Urinary bladder (tissue), 4 donors: ENCODE measurements around the gene CTDSPL2. TPM values are rescaled to one million over a fixed set of nuclear protein-coding genes. Genes with fewer than 3 reads are reported as not detected.
"Not testable (repeated sequence)": the region's sequence is repeated elsewhere in the genome, so short reads cannot be mapped to it uniquely, and the experiment has no call there.

Experiments used
- DNase-seq: peaks from one replicate; pipeline ENCODE4 v3.0.0-alpha.2; 2015; ENCODE audit errors: extremely low spot score
- H3K27ac ChIP-seq: one replicate; pipeline ENCODE4 v1.5.1; 2013; ENCODE audit warnings: low read depth, mild to moderate bottlenecking, moderate library complexity
- H3K36me3 ChIP-seq: one replicate; pipeline ENCODE4 v1.6.1; 2013; ENCODE audit warnings: mild to moderate bottlenecking, moderate library complexity; ENCODE audit not compliant: insufficient read depth
- H3K4me1 ChIP-seq: one replicate; pipeline ENCODE4 v1.6.1; 2013; ENCODE audit warnings: mild to moderate bottlenecking, moderate library complexity; ENCODE audit not compliant: insufficient read depth
- H3K4me3 ChIP-seq: one replicate; pipeline ENCODE4 v1.5.1; 2013; ENCODE audit warnings: low read depth, low read length
- WGBS: extraction: QIAGEN DNeasy Blood & Tissue Kit; methylation state at CpG from one replicate; pipeline ENCODE4 v1.1.7; 2013; 5-methylcytosine and 5-hydroxymethylcytosine counted together
- polyA plus RNA-seq: library from polyadenylated mRNA; stranded (reverse); fragments of 200-250 nt; gene quantifications from one replicate; pipeline ENCODE4 v1.2.3, GENCODE V29; 2013
- total RNA-seq: library from RNA; depleted of rRNA; stranded (reverse); fragments of >200 nt; gene quantifications from one replicate; pipeline ENCODE4 v1.2.3, GENCODE V29; 2014
- donor health status: healthy with polysubstance abuse.
- donor health status: healthy.

The CTDSPL2 gene
- total and polyA plus RNA-seq, 2 donors: 16.7 to 143 TPM

GRCh38 chr15:44500555-44500954 is 73.1 kb downstream of the CTDSPL2 start:
- WGBS: 82% methylated on average over 3 of the region's 3 CpGs
- DNase-seq: no peak
- peaks cover 2% of the 10 kb centered on the region for H3K36me3 ChIP-seq

GRCh38 chr15:44501768-44502366 is 74.4 kb downstream of the CTDSPL2 start:
- no peak overlapping the region for H3K27ac ChIP-seq
- no peak for DNase-seq
- WGBS: 80% methylated on average over 3 of the region's 3 CpGs
- H3K4me1 ChIP-seq: no peaks in the 10 kb centered on the region
- H3K4me3 ChIP-seq: no peak overlapping the region
- H3K36me3 ChIP-seq: peaks cover 2% of the 10 kb centered on the region

More at GRCh38 chr15:44500555-44500954, 73.1 kb downstream of the CTDSPL2 start:
- Histone ChIP-seq H3K4me1 (no peaks in the 10 kb centered on the region), H3K27ac (no peak overlapping the region), H3K4me3 (no peak overlapping the region)

GRCh38 chr15:44516436-44516835 is 89.0 kb downstream of the CTDSPL2 start:
- H3K27ac ChIP-seq: no peak overlapping the region
- H3K4me1 ChIP-seq: no peaks in the 10 kb centered on the region
- no peak for DNase-seq
- H3K36me3 ChIP-seq: no peaks in the 10 kb centered on the region
- no peak overlapping the region for H3K4me3 ChIP-seq

GRCh38 chr15:44519537-44519936 is 92.1 kb downstream of the CTDSPL2 start:
- Histone ChIP-seq H3K4me3 (no peak overlapping the region), H3K4me1 (no peaks in the 10 kb centered on the region), H3K36me3 (peaks cover 3% of the 10 kb centered on the region), H3K27ac (no peak overlapping the region)
- DNase-seq: no peak
- 91% methylated on average over 6 of the region's 6 CpGs for WGBS

DNA sequence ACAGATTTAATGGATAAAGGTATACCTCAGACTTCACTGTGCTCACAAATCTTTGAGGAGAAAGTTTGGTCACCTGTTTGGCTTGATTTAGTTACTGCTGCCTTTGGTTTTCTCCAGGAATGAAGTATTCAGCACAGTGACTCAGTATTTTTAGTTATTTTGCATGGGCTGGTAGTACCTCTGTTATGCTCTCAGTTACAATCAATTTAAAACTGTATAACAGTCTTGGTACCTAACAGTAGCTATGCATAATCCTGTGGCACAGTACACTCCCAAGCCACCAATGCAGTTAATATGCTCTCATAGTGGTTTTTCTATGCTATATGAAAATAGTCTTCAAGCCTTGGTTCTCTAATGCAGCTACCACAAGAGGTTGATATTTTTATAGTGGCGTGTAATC is 97.6 kb downstream of the CTDSPL2 start:
- Histone ChIP-seq H3K4me3 (no peak overlapping the region), H3K4me1 (no peaks in the 10 kb centered on the region), H3K27ac (no peak overlapping the region), H3K36me3 (peaks cover 3% of the 10 kb centered on the region)
- WGBS: 97% methylated on average over 1 of the region's 1 CpG
- no peak for DNase-seq

DNA sequence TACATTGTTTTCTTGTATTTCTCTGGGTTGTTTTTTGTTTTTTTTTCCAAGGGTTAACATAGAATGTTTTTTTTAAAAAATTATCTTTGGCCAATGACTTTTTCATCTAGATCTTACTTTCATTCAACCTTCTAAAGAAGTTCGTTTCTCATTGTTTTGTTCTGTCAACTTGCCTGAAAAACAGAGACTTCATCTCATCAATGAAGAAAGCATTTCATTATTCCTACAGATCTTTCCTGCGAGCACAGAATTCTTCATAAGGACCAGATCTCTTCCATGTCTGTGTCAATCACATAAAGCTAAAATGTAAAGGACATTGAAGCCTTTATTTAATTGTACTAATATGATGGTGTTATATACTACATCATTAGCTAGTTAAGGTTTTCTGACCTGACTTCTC is 99.8 kb downstream of the CTDSPL2 start:
- WGBS: 81% methylated on average over 2 of the region's 2 CpGs
- Histone ChIP-seq H3K27ac (no peak overlapping the region), H3K4me3 (no peak overlapping the region), H3K36me3 (peaks cover 1% of the 10 kb centered on the region), H3K4me1 (no peaks in the 10 kb centered on the region)
- no peak for DNase-seq

- H3K36me3 ChIP-seq: peaks cover 2% of the 10 kb centered on the region
- H3K4me3 ChIP-seq: no peak overlapping the region
- no peak for DNase-seq
- no peaks in the 10 kb centered on the region for H3K4me1 ChIP-seq
- H3K27ac ChIP-seq: no peak overlapping the region
- 80% methylated on average over 10 of the region's 10 CpGs for WGBS
These were observed 102.6 kb downstream of the CTDSPL2 start for GRCh38 chr15:44529864-44530604.

DNA sequence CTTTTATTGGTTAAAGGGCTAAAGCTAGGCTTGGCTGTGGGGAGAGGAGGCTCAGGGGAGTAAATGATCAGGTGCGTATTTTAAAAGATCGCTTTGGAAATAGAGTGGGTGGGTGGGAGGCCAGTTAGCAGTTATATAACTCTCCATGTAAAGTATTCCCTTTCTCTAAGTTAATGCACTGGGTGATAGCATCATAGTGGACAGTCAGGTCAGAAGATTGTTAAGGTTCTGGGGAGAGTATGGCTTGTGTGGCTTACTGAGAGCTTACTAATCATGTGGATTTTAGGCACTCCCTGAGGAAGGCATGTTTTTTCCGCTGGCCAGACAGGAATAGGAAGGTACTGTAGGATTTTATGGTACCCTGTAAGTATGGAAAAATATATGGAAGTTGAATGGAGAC is 103.2 kb downstream of the CTDSPL2 start:
- no peak for DNase-seq
- Histone ChIP-seq H3K27ac (no peak overlapping the region), H3K36me3 (peaks cover 2% of the 10 kb centered on the region), H3K4me1 (no peaks in the 10 kb centered on the region), H3K4me3 (no peak overlapping the region)
- 96% methylated on average over 3 of the region's 3 CpGs for WGBS

GRCh38 chr15:44532275-44532674 is 104.8 kb downstream of the CTDSPL2 start:
- H3K4me1 ChIP-seq, DNase-seq, H3K27ac ChIP-seq, H3K36me3 ChIP-seq, H3K4me3 ChIP-seq: not testable (repeated sequence)
- whole genome bisulfite sequencing: 96% methylated on average over 5 of the region's 5 CpGs

- no peak overlapping the region for H3K4me3 ChIP-seq
- WGBS: 97% methylated on average over 3 of the region's 3 CpGs
- no peak for DNase-seq
- peaks cover 2% of the 10 kb centered on the region for H3K36me3 ChIP-seq
- no peaks in the 10 kb centered on the region for H3K4me1 ChIP-seq
- no peak overlapping the region for H3K27ac ChIP-seq
These were observed 105.3 kb downstream of the CTDSPL2 start for GRCh38 chr15:44532689-44533088.

DNA sequence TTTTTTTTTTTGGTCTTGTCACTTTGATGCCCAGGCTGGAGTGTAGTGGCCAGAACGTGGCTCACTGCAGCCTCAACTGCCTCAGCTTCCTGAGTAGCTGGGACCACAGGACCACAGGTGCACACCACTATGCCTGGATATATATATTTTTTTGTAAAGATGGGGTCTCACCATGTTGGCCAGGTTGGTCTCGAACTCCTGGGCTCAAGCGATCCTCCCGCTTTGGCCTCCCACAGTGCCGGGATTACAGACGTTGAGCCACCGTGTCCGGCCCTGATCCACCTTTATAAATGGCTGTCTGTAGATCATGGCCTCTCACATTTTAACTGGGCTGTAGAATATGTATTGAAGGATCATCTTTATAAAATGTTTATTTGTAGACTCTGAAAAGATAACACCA is 107.7 kb downstream of the CTDSPL2 start:
- 96% methylated on average over 8 of the region's 8 CpGs for WGBS
- Histone ChIP-seq H3K27ac (no peak overlapping the region), H3K4me1 (no peaks in the 10 kb centered on the region), H3K36me3 (peaks cover 2% of the 10 kb centered on the region), H3K4me3 (no peak overlapping the region)
- no peak for DNase-seq

GRCh38 chr15:44535523-44536301 is 108.3 kb downstream of the CTDSPL2 start:
- peaks cover 2% of the 10 kb centered on the region for H3K36me3 ChIP-seq
- no peaks in the 10 kb centered on the region for H3K4me1 ChIP-seq
- H3K27ac ChIP-seq: peak overlapping the region; percentile 96
- WGBS: 57% methylated on average over 36 of the region's 36 CpGs
- DNase-seq: no peak
- peak overlapping the region; percentile 68 for H3K4me3 ChIP-seq

DNA sequence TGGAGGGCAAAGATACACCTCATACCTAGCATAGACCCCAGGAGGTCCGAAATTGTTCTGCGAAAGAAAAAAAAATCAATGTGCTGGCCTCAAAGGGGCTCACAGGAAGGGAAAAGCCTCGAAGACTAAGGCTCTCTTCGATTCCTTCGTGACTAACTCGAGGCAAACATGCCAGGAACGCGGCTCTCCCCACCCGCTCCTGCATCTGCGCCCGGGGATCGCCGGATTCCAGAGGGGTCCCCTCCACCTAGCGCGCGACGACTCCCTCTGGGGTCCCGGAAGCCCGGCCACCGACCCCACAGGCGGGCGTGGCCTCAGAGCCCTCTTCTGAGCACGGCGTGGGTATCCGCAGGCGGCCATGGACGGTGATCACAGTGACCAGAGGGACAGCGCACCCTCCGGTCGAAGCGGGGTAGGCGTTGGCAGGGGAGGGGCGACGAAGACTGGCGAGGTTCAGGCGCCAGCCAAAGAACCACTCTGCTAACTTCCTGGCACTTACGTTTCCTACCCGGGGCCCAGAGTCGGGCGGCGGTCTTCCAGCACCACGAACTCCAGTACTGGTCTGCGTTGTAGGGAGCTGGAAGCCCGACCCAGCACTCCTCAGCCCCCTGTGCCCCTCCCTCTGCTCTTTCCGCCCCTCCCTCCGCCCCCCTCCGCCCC is 109.0 kb downstream of the CTDSPL2 start:
- Histone ChIP-seq H3K36me3 (peaks cover 2% of the 10 kb centered on the region), H3K4me3 (peak overlapping the region; percentile 68), H3K27ac (peak overlapping the region; percentile 96), H3K4me1 (no peaks in the 10 kb centered on the region)
- peak; percentile 21 for DNase-seq
- under 1% methylated on average over 46 of the region's 47 CpGs for WGBS
